Ureter (tissue), 1 donor: ENCODE results near the gene E2F1. TPM values are rescaled to one million over a fixed set of nuclear protein-coding genes. Genes with fewer than 3 reads are reported as not detected.

ENCODE experiments used
- DNase-seq: peaks from one replicate; pipeline ENCODE4 v3.0.0-alpha.2; 2020; ENCODE audit warnings: low spot score
- total RNA-seq: library from RNA; stranded (reverse); gene quantifications from one replicate; pipeline ENCODE4 v1.2.4, GENCODE V29; 2023
- donor health status: DM: yes; HTN: yes; CAD: no.

E2F1 gene
- total RNA-seq, 1 donor from 2014 or later = 2.0 TPM

DNA sequence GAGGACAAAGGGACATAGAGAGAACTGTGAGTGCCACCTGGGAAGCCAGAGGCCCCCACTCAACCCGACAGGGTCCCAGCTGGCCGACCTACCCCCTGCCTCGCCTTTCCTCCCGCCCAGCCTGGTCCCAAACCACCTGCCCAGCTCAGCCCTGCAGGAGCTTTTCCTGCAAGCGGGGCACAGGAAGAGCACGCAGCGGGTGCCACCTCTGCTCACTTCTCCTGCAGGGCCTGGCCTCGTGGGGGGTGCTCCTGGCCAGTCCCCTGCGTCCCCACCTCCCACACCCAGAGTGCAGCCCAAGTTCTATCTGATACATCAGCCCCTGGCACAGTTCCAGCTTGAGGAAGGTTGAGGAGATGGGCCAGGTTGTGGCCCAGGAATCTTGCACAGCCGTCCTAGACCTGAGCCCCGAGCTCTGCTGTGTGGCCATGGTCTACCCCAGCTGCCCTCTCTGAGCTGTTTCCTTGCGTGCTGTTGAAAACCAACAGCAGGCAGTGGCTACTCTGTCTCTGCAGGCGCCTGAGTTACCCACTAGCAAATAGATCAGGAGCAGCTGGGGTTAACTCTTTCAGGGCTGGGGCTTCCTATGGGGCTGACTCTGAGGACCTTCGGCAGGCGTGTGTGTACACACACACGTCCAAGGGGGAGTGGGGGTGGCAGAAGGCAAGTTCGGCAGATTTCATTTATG, 13.6 kb downstream of the E2F1 start:
- no peak for DNase-seq

DNA sequence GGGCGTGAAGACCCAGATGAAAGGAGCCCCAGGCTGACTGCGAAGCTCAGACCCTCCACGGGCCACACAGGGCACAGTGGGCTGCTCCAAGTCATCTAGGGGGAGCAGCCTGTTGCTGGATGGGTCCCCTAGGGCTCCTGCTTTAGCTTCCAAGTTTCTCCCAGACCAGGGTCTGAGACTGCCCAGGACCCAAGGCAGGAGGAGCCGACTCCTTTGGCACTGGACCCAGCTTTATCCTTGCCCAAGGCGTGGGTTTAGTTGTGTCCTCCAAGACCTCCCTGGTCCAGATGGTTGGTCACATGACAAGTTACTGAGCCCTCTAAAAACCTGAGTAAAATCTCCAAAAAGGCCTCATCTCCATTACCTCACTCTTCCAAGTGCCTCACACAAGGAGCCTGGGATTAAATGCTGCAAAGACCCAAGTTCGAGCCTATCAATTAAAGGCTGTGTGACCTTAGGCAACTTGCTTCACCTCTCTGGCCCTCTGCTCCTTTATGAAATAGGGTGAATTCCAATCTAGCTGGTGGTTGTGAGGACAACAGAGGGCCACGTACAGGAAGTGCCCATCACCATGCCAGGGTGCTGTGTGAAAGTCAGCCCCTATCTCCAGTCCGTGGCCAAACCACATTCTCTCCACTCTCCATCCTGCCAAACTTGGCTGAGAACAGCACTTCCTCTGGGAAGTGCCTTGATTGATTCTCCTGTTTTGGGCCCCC, 14.5 kb downstream of the E2F1 start:
- DNase-seq = no peak

DNA sequence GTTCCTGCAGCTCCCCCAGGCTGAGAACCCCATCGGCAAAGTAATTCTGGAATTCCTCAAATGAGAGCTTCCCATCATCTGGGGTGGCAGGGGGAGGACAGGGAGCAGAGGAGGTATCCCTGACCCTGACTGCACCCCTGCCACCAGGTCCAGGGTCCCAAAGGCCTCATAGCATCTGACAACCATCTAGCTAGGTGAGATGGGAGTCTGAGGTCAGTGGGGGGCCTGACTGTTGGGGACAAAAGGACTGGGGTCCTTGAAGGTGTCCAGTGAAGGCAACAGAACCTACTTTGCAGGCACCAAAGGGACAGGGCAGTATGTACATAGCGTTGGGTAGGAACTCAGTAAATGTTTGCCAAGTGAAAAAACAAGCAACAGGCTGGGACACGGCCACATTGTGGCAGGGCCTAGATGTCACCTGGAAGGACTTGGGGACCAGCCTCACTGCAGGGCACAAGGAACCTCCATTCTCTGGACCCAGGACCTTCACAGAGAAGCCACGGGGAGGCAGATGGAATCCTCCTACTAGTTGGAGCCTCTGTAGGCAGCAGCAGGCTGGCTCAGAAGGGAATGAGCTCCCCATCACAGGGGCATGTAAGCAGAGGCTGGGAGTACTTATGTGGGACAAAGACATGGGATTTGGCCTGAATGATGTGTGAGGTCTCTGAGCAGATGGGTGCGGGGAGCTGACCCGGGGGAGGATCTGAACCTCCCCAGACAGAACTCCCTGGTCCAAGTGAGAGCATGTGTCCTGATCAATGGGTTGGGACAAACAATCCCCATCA, 15.3 kb downstream of the E2F1 start:
- DNase-seq = no peak

DNA sequence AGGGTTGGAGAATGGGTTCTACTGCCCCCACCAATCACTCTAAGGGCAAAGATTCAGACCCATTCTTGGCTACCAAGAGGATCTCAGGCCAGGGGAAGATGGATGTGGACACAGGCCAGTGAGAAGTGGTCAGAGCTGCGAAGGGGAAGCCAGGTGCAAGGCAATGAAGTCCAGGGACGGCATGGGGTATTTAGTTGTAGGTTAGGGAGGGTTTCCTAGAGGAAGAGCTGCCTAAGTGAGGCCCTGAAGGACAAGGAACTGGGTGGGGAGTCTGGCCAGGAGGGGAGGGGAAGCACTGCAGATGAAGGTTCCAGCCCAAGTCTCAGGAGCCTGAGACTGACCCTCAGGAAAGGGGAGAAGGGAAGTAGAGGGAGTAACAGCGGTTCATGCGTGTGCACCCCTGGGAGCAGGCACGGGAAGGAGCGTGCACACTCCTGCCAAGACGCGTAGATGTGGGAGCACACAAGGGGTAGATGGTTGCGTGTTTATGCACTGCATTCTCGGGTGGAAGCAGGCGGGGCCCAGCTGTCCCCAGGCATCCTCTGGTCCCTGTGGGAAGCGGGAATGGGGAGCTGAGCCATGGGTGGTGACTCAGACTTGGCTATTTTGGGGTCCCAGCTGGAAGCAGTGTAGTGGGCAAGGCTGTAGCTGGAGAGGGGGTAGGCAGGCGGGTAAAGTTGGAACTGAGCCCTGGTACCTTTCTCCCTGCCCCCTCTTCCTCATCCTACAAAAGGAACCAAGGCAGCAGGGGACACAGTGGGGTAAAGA, 16.1 kb downstream of the E2F1 start:
- no peak for DNase-seq

DNA sequence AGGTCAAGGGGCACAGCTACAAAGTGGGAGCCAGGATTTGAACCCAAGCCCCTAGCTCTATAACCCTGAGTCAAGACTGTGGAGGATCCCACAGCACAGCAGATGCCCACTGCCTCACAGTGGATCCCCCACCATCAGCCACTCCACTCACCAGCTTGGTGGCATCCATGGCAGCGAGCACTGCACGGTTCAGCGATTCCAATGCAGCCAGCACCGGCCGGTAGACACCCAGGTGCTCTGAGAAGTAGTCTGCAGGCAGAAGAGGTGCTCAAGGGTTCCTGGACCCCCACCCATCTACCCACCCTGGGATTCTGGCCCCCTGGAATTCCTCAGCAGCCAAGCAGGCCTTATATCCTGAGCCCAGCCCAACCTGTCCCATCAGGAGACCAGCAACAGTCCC, 17.0 kb downstream of the E2F1 start:
- DNase-seq = no peak

DNA sequence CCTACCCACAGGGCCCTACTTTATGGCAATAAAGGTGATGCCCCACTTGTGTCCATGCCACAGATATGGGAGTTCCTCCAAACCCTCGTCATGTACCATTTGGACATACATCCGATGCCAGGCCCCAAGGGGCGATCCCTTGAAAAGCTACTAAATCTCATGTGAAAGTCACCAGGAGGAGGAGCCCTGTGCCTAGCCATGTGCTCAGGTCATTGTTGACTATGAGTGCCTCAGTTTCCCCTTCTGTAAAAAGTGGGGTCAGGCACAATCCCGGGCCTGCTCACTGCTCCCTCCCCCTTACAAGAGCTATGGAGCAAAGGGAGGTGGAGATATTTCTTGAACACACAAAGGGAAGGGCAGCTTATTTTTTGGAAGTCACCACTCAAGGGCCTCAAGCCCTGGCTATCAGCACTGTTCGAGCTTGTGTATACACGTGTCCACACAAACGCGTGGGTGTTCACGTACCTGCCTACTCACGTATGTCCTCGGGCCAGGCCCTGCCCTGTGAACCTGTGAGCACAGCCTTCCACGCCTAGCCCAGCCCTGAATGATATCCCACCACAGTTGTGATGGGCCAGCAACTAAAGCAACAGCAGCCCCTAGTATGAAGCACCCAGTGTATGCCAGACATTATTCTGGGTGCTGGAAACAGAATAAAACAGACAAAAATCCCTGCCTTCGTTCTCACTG, 17.6 kb downstream of the E2F1 start:
- no peak for DNase-seq

DNA sequence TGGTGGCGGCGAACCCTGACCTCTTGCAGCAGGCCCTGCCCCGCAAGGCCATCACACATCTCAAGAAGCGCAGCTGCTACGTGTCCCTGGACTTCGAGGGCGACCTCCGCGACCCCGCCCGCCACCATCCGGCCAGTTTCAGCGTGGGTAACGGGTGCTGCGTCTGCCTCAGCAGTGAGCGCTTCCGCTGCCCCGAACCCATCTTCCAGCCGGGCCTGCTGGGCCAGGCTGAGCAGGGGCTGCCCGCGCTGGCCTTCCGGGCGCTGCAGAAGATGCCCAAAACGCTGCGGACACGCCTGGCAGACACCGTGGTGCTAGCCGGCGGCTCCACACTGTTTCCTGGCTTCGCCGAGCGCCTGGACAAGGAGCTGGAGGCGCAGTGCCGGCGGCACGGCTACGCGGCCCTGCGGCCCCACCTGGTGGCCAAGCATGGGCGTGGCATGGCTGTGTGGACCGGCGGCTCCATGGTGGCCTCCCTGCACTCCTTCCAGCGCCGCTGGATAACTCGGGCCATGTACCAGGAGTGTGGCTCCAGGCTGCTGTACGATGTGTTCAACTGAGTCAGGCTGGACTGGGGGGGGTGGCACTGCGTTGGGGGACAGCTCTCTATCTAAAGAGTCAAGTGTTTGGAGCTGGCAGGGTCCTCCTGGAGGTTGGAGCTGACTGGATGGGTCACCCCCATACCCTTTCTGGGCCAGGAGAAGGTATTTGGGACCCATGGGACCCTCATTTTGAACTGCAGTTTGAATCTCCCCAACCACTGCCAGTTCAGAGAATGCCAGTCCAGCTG, 18.3 kb downstream of the E2F1 start:
- DNase-seq = peak; percentile 79

DNA sequence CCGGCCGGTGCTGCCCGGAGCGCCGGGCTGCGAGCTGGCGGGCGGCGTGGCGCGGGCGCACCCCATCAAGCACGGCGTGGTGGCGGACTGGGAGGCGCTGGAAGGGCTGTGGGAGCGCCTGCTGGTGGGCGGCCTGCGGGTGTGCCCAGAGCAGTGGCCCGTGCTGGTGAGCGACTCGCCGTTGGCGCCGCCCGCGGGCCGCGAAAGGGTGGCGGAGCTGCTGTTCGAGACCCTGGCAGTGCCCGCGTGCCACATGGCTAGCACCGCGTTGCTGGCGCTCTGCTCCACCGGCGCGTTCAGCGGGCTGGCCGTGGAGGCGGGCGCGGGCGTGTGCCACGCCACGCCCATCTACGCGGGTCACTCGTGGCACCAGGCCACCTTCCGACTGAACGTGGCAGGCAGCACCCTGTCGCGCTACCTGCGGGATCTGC, 18.9 kb downstream of the E2F1 start:
- DNase-seq = no peak

DNA sequence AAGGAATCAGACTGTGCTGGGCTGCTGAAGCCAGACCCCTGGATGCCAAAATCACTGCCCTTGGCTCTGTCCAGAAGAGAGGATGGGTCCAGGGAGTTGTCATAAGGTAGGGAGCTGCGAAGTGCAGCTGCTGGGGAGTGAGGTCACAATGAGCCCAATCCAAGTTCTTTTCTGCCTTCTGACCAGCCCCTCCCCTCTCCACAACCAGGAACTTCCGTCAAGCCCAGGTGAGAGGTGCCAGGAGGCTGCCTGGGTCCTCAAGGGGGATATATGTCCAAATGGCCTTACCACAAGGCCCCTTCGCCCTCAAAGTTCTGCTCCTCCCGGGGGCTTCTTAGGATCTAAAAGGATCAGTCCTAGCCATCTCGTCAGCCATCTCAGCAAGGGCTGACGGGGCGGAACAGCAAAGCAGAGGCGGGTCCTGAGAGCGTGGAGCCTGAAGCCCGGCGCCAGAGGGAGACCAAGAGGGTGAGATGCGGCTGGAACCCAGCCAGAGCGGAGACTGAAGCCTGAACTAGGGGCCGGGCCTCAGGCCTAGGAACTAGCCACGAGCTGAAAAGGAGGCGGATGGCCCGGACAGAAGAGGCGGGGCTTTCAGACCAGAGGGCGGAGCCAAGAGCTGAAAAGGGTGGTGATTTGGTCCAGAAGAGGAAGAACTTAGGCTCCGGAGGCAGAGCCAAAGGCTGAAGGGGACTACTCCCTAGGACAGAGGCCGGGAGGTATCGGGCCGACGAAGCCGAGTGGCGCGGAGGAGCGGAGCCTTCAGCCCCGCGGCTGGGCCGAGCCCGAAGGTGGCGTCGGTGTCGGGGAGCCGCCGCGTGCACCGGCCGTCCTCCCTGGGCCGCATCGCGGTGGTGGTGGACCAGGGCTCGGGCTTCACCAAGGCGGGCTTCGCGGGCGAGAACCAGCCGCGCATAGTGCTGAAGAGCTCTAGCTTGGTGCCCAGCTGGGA, 19.6 kb downstream of the E2F1 start, which contains the start of gene ACTL10:
TSS of gene ACTL10 (plus strand) at position 651 of the 952 bp plus-strand sequence. CDS start 555 bp downstream, outside the sequence.
- DNase-seq = peak; percentile 98

DNA sequence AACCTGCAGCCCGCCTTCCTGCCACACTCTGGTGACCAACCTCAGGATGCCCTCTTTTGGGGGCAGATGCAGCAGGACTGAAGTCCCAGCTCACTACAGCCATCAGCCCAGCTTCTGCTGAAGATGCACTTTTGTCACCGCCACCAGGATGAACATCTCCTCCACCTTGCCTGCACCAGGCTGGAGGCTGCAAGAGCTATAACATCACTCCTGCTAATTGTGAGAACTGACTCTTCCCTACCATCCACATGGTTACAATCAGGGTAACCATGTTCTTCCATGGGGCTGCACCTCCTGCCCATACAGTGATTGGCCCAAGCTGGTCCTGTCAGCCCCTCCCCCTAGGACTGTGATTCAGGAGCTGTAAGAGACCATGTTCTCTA, 21.4 kb downstream of the E2F1 start:
- DNase-seq = no peak

DNA sequence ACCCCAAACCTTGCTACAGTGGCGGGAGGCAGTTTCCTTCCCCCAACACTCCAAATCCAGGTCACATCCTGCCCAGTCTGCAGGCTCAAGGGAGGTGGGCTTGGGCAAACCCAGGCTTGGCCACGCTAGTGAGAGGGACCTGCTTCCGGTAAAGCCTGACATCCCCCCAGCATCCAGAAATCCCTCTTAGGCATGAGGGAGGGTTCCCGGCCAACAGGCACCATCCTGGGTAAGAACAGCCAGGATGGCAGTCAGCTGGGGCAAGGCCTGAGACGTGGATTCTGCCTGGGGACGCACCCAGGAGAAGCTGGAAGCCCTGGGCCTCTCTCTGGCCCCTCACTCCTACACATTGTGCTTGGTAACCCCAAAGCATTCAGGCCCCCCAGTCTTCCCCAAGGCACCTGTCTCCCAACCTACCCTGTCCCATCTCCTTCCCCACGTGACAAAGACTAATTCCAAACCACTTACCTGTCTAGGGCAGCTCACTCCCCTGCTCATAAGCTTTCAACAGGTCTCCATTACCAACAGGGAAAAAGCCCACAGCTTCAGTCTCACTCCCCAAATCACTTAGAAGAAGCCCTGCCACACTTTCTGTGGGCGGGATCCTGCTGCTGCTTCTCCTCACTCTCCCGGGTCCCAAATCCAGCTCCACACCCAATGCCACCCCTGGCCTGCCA, 22.0 kb downstream of the E2F1 start:
- DNase-seq = no peak

DNA sequence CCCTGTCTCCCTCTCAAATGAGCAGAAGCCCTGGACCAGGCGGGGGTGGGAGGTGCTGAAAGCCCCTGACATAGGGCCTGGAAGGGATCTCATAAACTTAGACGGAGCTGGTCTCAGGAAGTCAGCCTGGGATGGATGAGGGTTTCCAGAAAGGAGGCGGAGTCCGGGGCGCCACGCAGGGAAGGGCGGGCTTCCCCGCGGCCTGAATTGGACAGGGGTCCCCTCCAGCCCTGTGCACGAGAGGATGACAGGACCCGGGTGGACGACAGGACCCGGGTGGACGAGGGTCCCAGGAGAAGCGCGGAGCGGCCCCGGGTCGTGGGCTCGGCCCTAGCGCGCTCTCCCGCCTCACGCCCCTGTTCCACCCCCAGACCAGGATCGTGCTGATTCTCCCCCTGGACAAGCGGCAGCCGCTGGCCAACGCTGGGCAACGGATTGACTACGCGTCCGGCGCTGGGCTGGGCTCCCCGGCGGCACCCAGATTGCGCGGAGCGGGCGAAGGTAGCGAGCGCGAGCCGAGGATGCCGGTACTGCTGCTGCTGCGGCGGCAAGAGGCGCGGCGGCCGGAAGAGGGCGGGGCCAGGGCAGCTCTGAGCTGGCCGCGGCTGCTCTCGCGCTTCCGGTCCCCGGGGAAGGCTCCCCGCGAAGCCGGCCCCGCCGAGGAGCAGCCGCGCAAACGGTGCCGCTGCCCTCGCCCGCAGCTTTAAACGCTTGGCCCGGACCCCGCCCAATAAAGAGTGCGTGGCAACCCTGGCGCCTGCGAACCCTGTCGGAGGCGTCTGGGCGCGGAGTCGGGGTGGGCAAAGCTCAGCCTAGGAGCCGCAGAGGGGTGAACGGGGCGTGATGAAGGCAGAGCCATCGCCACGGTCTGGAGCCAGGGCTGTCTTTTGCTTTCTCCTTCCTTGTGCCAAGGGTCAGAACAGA, 22.8 kb downstream of the E2F1 start:
- DNase-seq = peak; percentile 85

DNA sequence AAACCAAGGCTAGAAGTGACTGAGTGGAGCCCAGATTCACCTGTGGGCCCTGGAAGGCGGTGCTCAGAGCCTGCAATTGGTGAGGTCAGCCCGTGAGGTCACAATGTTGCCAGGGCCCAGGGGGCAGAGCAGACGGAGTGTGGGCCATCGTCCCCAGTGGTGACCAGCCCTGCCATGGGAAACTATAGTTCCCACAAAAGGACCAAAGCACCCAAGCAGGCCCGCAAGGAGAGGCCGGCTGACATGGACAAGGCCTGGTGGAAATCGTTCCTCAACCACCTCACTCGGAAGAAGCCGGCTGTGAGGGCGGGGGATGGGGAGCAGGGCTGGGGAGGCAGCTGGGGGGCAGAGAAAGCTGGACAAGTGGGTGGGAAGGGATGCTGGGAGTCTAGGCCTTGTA, 24.0 kb downstream of the E2F1 start, which contains the start of gene C20orf144:
TSS of gene C20orf144 (plus strand) at position 156 of the 400 bp plus-strand sequence. CDS start at position 175, 19 bp downstream.
- no peak for DNase-seq

DNA sequence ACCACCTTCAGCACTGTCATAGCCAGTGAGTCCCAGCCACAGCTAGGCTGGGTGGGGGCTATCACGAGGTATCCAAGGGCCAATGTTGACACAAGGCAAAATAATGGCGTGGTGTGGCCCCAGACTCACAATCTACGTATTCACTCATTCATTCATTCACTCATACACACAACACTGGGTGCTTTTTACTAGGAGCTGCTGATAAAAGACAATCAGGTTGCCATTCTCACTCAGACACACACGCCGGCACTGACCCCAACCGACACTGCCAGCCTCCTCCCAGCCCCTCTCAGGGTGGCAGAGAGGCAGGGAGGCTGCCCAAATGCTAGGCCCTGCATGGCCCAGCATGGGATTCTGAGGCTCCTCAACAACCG, 25.5 kb downstream of the E2F1 start:
- no peak for DNase-seq

DNA sequence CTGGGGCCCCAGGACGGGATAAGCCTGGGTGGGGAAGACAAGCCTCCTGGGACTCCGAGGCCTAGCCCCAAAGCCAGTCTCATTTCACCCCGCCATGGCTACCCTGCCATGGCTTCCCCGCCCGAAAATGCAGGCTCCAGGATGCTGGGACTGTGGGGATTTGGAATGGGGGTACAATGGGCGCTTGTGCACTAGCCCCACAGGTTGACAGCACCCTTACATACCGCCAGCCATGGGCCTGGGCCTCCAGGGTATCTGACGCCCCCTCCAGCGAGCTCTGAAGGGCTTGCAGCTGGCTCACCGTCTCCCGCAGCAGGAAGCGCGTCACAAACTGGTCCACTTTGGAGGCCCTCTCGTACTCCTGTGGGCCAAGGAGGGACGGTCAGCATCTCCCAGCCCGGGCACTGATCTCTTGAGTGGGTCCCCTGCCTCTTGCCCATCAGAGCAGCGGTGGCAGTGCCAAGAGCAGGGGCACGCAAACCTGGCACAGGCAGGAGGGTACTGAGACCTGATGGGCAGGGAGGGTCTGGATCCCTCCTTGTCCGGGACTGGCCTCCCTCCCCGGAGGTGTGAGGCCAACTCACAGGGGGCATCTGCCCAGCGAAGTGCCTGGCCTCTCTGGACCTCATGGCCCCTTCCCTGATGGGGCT, 26.0 kb downstream of the E2F1 start:
- no peak for DNase-seq

DNA sequence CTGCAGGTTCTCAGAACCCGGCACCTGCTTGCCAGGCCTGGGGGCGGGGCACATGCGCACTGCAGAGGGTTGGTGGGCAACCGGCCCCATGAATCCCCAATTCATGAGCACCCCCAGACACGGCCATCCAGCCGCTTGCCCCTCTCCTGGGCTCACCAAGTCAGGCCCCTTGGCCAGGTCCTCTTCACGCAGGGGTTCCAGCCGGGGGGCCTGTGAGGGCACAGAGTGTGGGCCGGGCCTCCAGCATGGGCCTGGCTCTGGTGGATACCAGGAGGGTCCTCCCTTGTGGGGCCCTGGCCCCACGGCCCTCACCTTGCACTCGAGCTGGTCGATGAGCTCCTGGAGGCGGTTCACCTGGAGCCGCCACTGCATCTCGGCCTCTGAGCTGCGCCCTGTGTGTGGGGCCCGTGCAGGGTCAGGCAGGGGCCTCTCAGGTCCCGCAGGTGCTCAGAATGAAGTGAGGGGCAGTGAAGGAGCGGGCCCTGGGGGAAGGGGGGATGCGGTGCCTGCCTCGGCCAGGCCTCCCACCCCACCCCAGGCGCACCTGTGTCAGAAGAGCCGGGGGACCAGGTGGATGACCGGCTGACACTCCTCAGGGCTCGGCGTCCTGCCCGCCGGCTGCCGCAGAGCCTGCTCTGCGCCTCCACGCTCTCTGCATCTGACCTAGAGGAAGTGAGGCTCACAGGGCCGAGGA, 26.7 kb downstream of the E2F1 start:
- DNase-seq = no peak
